ENCODE data around the gene NAB2.
A peak's percentile ranks its signal among the peaks of the same experiment; 100 is the strongest.

NAB2 gene

GRCh38 chr12:57097554-57097835, 8.6 kb downstream of the NAB2 start:
- no peak overlapping the region for H2AK5ac ChIP-seq (ENCODE audit: low read length)
- no peaks in the 10 kb centered on the region for H3K79me1 ChIP-seq (ENCODE audit: low read length)
- H3K36me3 ChIP-seq (ENCODE audit: control insufficient read depth, insufficient read depth, low read length) = peaks cover 6% of the 10 kb centered on the region
- H2BK15ac ChIP-seq (replicated peaks; ENCODE audit: low read depth) = no peak overlapping the region
- H3K23ac ChIP-seq (ENCODE audit: low read length) = no peak overlapping the region
- no peak overlapping the region for H3K4ac ChIP-seq (ENCODE audit: low read depth, low read length)
- H3K4me3 ChIP-seq (ENCODE audit: low read length) = no peak overlapping the region
- H4K5ac ChIP-seq (ENCODE audit: low read length) = no peak overlapping the region
- no peaks in the 10 kb centered on the region for H3K79me2 ChIP-seq (ENCODE audit: control insufficient read depth, insufficient read depth, low read length)
- no peaks in the 10 kb centered on the region for H3K27me3 ChIP-seq (ENCODE audit: insufficient read depth, low read length, poor library complexity)
- DNase-seq = no peak
- WGBS (ENCODE audit: extremely low coverage, insufficient coverage, low lambda C conversion rate) = no CpG with 5 or more reads among the region's 8 CpGs
- no peak overlapping the region for H2BK5ac ChIP-seq (ENCODE audit: low read length)
- H3K4me1 ChIP-seq (ENCODE audit: control insufficient read depth, low read depth, low read length) = peaks cover 7% of the 10 kb centered on the region
- H3K4me2 ChIP-seq (ENCODE audit: low read length) = no peak overlapping the region
- no peak overlapping the region for H3K27ac ChIP-seq (ENCODE audit: low read depth, low read length)
- H3K9ac ChIP-seq (ENCODE audit: low read length) = no peak overlapping the region
- H3K18ac ChIP-seq (ENCODE audit: low read length) = no peak overlapping the region
- no peak overlapping the region for H2BK120ac ChIP-seq (ENCODE audit: low read depth, low read length)
- H4K8ac ChIP-seq (ENCODE audit: low read depth, low read length) = no peak overlapping the region
- H3K56ac ChIP-seq (ENCODE audit: low read length) = no peak overlapping the region

- Histone ChIP-seq H3K79me2 (ENCODE audit: control insufficient read depth, insufficient read depth, low read length) (no peaks in the 10 kb centered on the region), H3K79me1 (ENCODE audit: low read length) (no peaks in the 10 kb centered on the region), H3K9ac (ENCODE audit: low read length) (no peak overlapping the region), H2AK5ac (ENCODE audit: low read length) (no peak overlapping the region), H4K5ac (ENCODE audit: low read length) (no peak overlapping the region), H4K8ac (ENCODE audit: low read depth, low read length) (no peak overlapping the region), H3K18ac (ENCODE audit: low read length) (no peak overlapping the region), H3K4me2 (ENCODE audit: low read length) (no peak overlapping the region), H3K23ac (ENCODE audit: low read length) (no peak overlapping the region), H3K4ac (ENCODE audit: low read depth, low read length) (no peak overlapping the region), H2BK15ac (replicated peaks; ENCODE audit: low read depth) (no peak overlapping the region), H2BK5ac (ENCODE audit: low read length) (no peak overlapping the region), H3K4me1 (ENCODE audit: control insufficient read depth, low read depth, low read length) (peaks cover 5% of the 10 kb centered on the region), H3K4me3 (ENCODE audit: low read length) (no peak overlapping the region), H2BK120ac (ENCODE audit: low read depth, low read length) (no peak overlapping the region), H3K27me3 (ENCODE audit: insufficient read depth, low read length, poor library complexity) (no peaks in the 10 kb centered on the region), H3K56ac (ENCODE audit: low read length) (no peak overlapping the region), H3K36me3 (ENCODE audit: control insufficient read depth, insufficient read depth, low read length) (peaks cover 6% of the 10 kb centered on the region), H3K27ac (ENCODE audit: low read depth, low read length) (no peak overlapping the region)
- DNase-seq = no peak
- no CpG with 5 or more reads among the region's 1 CpG for WGBS (ENCODE audit: extremely low coverage, insufficient coverage, low lambda C conversion rate)
These were observed 9.6 kb downstream of the NAB2 start for GRCh38 chr12:57098546-57098945.

GRCh38 chr12:57099047-57099714, 10.3 kb downstream of the NAB2 start:
- no peak overlapping the region for H3K4me2 ChIP-seq (ENCODE audit: low read length)
- no peak overlapping the region for H2BK15ac ChIP-seq (replicated peaks; ENCODE audit: low read depth)
- H2BK120ac ChIP-seq (ENCODE audit: low read depth, low read length) = no peak overlapping the region
- no peak overlapping the region for H2AK5ac ChIP-seq (ENCODE audit: low read length)
- no CpG with 5 or more reads among the region's 11 CpGs for WGBS (ENCODE audit: extremely low coverage, insufficient coverage, low lambda C conversion rate)
- H3K56ac ChIP-seq (ENCODE audit: low read length) = no peak overlapping the region
- no peak overlapping the region for H3K4me3 ChIP-seq (ENCODE audit: low read length)
- no peaks in the 10 kb centered on the region for H3K79me2 ChIP-seq (ENCODE audit: control insufficient read depth, insufficient read depth, low read length)
- H3K79me1 ChIP-seq (ENCODE audit: low read length) = no peaks in the 10 kb centered on the region
- H3K18ac ChIP-seq (ENCODE audit: low read length) = no peak overlapping the region
- peaks cover 10% of the 10 kb centered on the region for H3K36me3 ChIP-seq (ENCODE audit: control insufficient read depth, insufficient read depth, low read length)
- no peak overlapping the region for H3K4ac ChIP-seq (ENCODE audit: low read depth, low read length)
- no peak overlapping the region for H3K27ac ChIP-seq (ENCODE audit: low read depth, low read length)
- DNase-seq = no peak
- H3K27me3 ChIP-seq (ENCODE audit: insufficient read depth, low read length, poor library complexity) = no peaks in the 10 kb centered on the region
- H3K9ac ChIP-seq (ENCODE audit: low read length) = no peak overlapping the region
- H3K23ac ChIP-seq (ENCODE audit: low read length) = no peak overlapping the region
- no peak overlapping the region for H4K5ac ChIP-seq (ENCODE audit: low read length)
- peaks cover 4% of the 10 kb centered on the region for H3K4me1 ChIP-seq (ENCODE audit: control insufficient read depth, low read depth, low read length)
- no peak overlapping the region for H4K8ac ChIP-seq (ENCODE audit: low read depth, low read length)
- no peak overlapping the region for H2BK5ac ChIP-seq (ENCODE audit: low read length)

GRCh38 chr12:57099766-57100165, 10.9 kb downstream of the NAB2 start:
- no peak overlapping the region for H3K4ac ChIP-seq (ENCODE audit: low read depth, low read length)
- no peaks in the 10 kb centered on the region for H3K27me3 ChIP-seq (ENCODE audit: insufficient read depth, low read length, poor library complexity)
- H2BK120ac ChIP-seq (ENCODE audit: low read depth, low read length) = no peak overlapping the region
- H3K56ac ChIP-seq (ENCODE audit: low read length) = no peak overlapping the region
- H3K23ac ChIP-seq (ENCODE audit: low read length) = no peak overlapping the region
- no peak overlapping the region for H3K4me2 ChIP-seq (ENCODE audit: low read length)
- H3K9ac ChIP-seq (ENCODE audit: low read length) = no peak overlapping the region
- no peak overlapping the region for H2BK5ac ChIP-seq (ENCODE audit: low read length)
- H4K8ac ChIP-seq (ENCODE audit: low read depth, low read length) = no peak overlapping the region
- H2AK5ac ChIP-seq (ENCODE audit: low read length) = no peak overlapping the region
- no peak overlapping the region for H3K18ac ChIP-seq (ENCODE audit: low read length)
- H3K36me3 ChIP-seq (ENCODE audit: control insufficient read depth, insufficient read depth, low read length) = peaks cover 8% of the 10 kb centered on the region
- H3K4me3 ChIP-seq (ENCODE audit: low read length) = no peak overlapping the region
- no CpG with 5 or more reads among the region's 12 CpGs for WGBS (ENCODE audit: extremely low coverage, insufficient coverage, low lambda C conversion rate)
- H3K4me1 ChIP-seq (ENCODE audit: control insufficient read depth, low read depth, low read length) = no peaks in the 10 kb centered on the region
- no peak overlapping the region for H4K5ac ChIP-seq (ENCODE audit: low read length)
- no peak overlapping the region for H2BK15ac ChIP-seq (replicated peaks; ENCODE audit: low read depth)
- DNase-seq = peak; percentile 47
- H3K79me1 ChIP-seq (ENCODE audit: low read length) = no peaks in the 10 kb centered on the region
- no peaks in the 10 kb centered on the region for H3K79me2 ChIP-seq (ENCODE audit: control insufficient read depth, insufficient read depth, low read length)
- H3K27ac ChIP-seq (ENCODE audit: low read depth, low read length) = no peak overlapping the region

DNA sequence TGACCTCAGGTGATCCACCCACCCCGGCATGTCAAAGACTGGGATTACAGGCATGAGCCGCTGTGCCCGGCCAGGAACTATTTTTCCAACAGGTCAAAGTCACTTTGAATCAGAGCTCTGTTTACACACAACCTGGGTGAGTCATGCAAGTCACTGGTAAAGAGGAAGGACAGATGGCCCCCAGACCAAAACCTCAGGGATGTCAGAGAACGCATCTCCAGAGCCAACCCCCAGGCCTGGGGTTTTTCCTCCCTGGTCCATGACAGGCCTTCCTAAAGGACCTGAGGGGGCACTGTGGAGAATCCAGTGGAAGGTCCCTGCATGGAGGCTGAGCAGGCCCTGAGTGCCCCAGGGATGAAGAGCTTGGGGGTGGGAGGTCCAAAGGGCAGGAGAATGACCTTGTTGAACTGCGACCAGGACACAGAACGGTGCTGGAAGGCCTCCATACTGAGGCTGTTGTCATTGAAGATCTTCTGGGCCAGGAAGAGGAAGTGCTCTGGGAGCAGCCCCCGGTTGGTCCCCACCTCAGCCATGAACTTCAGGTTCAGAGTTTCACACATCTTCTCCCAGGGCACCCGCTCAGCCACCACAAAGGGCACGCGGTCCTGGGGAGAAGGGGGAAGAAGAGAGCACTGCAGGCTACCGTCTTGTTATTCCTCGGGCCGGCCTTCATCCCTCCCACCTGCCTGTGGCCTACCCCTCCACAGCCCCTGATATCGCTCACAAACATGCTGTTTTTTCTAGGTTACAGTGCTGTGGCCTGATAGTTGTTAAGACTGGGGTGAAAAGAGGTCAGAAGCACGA, 13.2 kb downstream of the NAB2 start:
- no peak overlapping the region for H4K5ac ChIP-seq (ENCODE audit: low read length)
- H3K27me3 ChIP-seq (ENCODE audit: insufficient read depth, low read length, poor library complexity) = no peaks in the 10 kb centered on the region
- H2BK15ac ChIP-seq (replicated peaks; ENCODE audit: low read depth) = no peak overlapping the region
- H3K4me1 ChIP-seq (ENCODE audit: control insufficient read depth, low read depth, low read length) = no peaks in the 10 kb centered on the region
- no peaks in the 10 kb centered on the region for H3K79me2 ChIP-seq (ENCODE audit: control insufficient read depth, insufficient read depth, low read length)
- no peak overlapping the region for H3K18ac ChIP-seq (ENCODE audit: low read length)
- H3K36me3 ChIP-seq (ENCODE audit: control insufficient read depth, insufficient read depth, low read length) = peaks cover 5% of the 10 kb centered on the region
- H2AK5ac ChIP-seq (ENCODE audit: low read length) = no peak overlapping the region
- H3K4ac ChIP-seq (ENCODE audit: low read depth, low read length) = no peak overlapping the region
- H3K79me1 ChIP-seq (ENCODE audit: low read length) = no peaks in the 10 kb centered on the region
- H3K4me3 ChIP-seq (ENCODE audit: low read length) = no peak overlapping the region
- peak overlapping the region; percentile 49 for H3K56ac ChIP-seq (ENCODE audit: low read length)
- H3K9ac ChIP-seq (ENCODE audit: low read length) = no peak overlapping the region
- no peak overlapping the region for H3K27ac ChIP-seq (ENCODE audit: low read depth, low read length)
- WGBS (ENCODE audit: extremely low coverage, insufficient coverage, low lambda C conversion rate) = no CpG with 5 or more reads among the region's 15 CpGs
- H4K8ac ChIP-seq (ENCODE audit: low read depth, low read length) = no peak overlapping the region
- no peak overlapping the region for H3K4me2 ChIP-seq (ENCODE audit: low read length)
- no peak overlapping the region for H3K23ac ChIP-seq (ENCODE audit: low read length)
- H2BK5ac ChIP-seq (ENCODE audit: low read length) = no peak overlapping the region
- DNase-seq = peak; percentile 55
- H2BK120ac ChIP-seq (ENCODE audit: low read depth, low read length) = no peak overlapping the region
